ENCODE measurements around the gene C9orf40.

The C9orf40 gene

DNA sequence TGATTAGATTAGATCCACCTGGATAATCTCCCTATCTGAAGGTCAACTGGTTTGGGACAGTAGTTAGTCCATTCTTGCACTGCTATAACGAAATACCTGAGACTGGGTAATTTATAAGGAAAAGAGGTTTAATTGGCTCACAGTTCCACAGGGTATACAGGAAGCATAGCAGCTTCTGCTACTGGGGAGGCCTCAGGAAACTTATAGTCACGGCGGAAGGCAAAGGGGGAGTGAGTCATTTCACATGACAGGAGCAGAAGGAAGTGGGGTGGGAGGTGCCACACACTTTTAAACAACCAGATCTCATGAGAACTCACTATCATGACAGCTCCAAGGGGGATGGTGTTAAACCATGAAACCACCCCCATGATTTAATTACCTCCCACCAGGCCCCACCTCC lies 9.9 kb downstream of the C9orf40 start:
- H3K4me3 ChIP-seq (ENCODE audit: low read depth, low read length), result no peak overlapping the region

GRCh38 chr9:74940600-74940999 lies 12.1 kb downstream of the C9orf40 start:
- no peak overlapping the region for H3K4me3 ChIP-seq (ENCODE audit: low read depth, low read length)

DNA sequence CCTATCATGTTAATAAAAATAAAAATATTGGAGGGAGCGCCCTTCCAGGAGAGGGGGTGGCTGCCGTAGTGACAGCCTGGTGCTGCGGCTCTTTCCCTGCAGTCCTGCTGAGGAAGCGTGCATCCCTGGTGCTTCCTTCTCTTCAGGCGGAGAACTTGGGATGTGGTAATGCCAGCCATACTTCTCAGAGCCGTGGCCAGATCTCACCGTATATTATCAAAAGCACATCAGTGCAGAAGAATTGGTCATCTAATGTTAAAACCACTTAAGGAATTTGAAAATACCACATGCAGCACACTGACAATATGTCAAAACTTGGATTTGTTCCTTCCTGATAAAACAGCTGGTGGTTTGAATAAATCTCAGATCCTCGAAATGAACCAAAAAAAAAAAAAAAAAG lies 17.7 kb downstream of the C9orf40 start:
- no peak overlapping the region for H3K4me3 ChIP-seq (ENCODE audit: low read depth, low read length)

DNA sequence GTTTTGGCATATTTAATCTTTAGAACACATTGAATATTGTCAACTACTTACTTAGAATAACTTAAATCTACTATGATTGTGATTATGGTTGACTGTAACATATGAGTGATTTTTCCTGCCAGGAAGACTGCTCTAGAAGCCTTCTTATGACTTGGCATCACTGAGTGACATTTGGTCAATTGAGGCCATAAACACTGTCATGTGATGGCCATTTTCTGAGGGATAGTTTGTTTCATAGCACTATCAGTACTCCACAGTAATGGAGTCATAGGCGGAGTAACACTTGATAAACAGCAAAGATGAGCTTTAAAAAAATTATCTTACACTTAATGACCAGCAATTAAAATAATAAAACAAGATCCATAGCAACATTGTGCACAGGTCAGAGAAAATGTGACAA lies 31.0 kb downstream of the C9orf40 start:
- H3K4me3 ChIP-seq (ENCODE audit: low read depth, low read length), result no peak overlapping the region

GRCh38 chr9:74920944-74921626 lies 31.6 kb downstream of the C9orf40 start:
- H3K4me3 ChIP-seq (ENCODE audit: low read depth, low read length), result no peak overlapping the region

DNA sequence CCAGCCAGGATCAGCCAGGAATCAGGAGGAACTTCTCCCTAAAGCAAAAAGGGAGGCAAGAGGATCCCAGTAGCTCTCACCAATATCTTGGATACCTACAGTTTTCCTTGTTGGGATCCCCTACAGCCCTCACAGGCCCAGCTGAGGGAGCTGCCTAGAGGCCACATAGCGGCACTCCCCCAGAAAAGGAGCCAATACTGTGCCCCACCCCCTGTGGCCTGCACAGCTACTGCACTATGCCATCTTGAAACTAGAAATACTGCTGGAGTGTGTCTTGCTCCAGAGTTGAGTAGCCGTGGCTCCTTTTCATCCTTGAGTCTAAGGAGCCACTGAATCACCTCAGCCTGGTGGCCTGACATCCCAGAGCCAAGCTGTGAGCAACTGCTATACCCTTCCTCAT lies 42.7 kb downstream of the C9orf40 start:
- no peak overlapping the region for H3K4me3 ChIP-seq (ENCODE audit: low read depth, low read length)

GRCh38 chr9:74908665-74909064 lies 44.0 kb downstream of the C9orf40 start:
- no peak overlapping the region for H3K4me3 ChIP-seq (ENCODE audit: low read depth, low read length)

GRCh38 chr9:74907085-74907484 lies 45.6 kb downstream of the C9orf40 start:
- H3K4me3 ChIP-seq (ENCODE audit: low read depth, low read length), result no peak overlapping the region

- H3K4me3 ChIP-seq (ENCODE audit: low read depth, low read length), result no peak overlapping the region
These were observed 51.7 kb downstream of the C9orf40 start for GRCh38 chr9:74901001-74901400.
